Thymus (tissue), 11 donors: ENCODE data around the gene MMP19. TPM values are rescaled to one million over a fixed set of nuclear protein-coding genes. Genes with fewer than 3 reads are reported as not detected.

Experiments
- DNase-seq, 9 donors: peaks; one replicate each; pipeline ENCODE4 v3.0.0-alpha.2; 2013; ENCODE audit warnings: low spot score in 9 of 9, low read depth in 6 of 9, missing footprints in 1 of 9
- H3K27ac ChIP-seq, 2 donors: one replicate each; pipeline ENCODE4 v1.5.1; 2013; ENCODE audit warnings: control low read depth in 1 of 2, low read depth in 1 of 2, low read length in 1 of 2, mild to moderate bottlenecking in 1 of 2, moderate library complexity in 1 of 2
- H3K27me3 ChIP-seq, 2 donors: one replicate each; pipeline ENCODE4 v1.5.1; 2013; ENCODE audit warnings: low read length in 1 of 2; ENCODE audit not compliant: control insufficient read depth in 2 of 2, insufficient read depth in 1 of 2
- H3K36me3 ChIP-seq, 2 donors: one replicate each; pipeline ENCODE4 v1.5.1; 2013; ENCODE audit warnings: low read length in 1 of 2, mild to moderate bottlenecking in 1 of 2, moderate library complexity in 1 of 2; ENCODE audit not compliant: control insufficient read depth in 2 of 2, insufficient read depth in 2 of 2
- H3K4me1 ChIP-seq, 2 donors: one replicate each; pipeline ENCODE4 v1.5.1; 2013; ENCODE audit warnings: low read length in 2 of 2; ENCODE audit not compliant: control insufficient read depth in 2 of 2, insufficient read depth in 2 of 2
- H3K4me3 ChIP-seq, 2 donors: one replicate each; pipeline ENCODE4 v1.5.1; 2013; ENCODE audit warnings: low read length in 2 of 2, control low read depth in 1 of 2, mild to moderate bottlenecking in 1 of 2
- H3K9me3 ChIP-seq, 2 donors: one replicate each; pipeline ENCODE4 v1.5.1; 2013; ENCODE audit warnings: low read length in 1 of 2, mild to moderate bottlenecking in 1 of 2; ENCODE audit not compliant: control insufficient read depth in 2 of 2, insufficient read depth in 1 of 2
- WGBS: extraction: QIAGEN DNeasy Blood & Tissue Kit; methylation state at CpG from one replicate; pipeline ENCODE4 v1.1.7; 2013; 5-methylcytosine and 5-hydroxymethylcytosine counted together
- polyA plus RNA-seq: library from polyadenylated mRNA; stranded (reverse); fragments of 200-250 nt; gene quantifications from one replicate; pipeline ENCODE4 v1.2.3, GENCODE V29; 2013
- total RNA-seq: library from RNA; stranded (reverse); fragments of 120-200 nt; gene quantifications from one replicate; pipeline ENCODE4 v1.2.4, GENCODE V29; 2013
- donor health status: healthy.

The MMP19 gene
- total and polyA plus RNA-seq, 2 donors, result 4.5 to 19.9 TPM

DNA sequence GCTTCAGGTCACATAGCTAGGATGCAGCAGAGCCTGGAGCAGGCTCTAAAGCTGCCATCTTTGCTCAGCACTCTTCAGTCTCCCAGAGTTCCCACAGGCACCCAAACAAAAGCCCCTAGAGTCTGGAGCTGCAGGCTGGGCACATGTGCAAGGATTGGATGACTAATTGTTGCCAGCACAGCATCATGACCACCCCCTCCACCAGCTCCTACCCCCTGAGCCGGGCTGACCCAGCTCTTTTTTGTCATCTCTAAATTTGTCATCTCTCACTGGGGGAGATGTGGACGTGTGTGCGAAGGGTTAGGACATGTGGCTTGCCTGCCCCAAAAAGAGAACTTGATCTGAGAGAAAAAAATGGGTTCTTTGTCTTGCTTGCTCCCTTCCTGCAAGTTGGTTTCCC, 4.3 kb upstream of the MMP19 start:
- 81% methylated on average over 3 of the region's 3 CpGs for WGBS
- Histone ChIP-seq H3K27ac (peak overlapping the region in 1 of 2 donors; percentile 52), H3K4me1 (peaks cover 0 to 3% of the 10 kb centered on the region in 2 donors), H3K4me3 (no peak overlapping the region), H3K36me3 (no peaks in the 10 kb centered on the region), H3K9me3 (no peaks in the 10 kb centered on the region), H3K27me3 (peaks cover 0 to 17% of the 10 kb centered on the region in 2 donors)
- DNase-seq, result no peak

GRCh38 chr12:55845785-55846496, 3.2 kb upstream of the MMP19 start:
- H3K4me1 ChIP-seq, result peaks cover 0 to 3% of the 10 kb centered on the region in 2 donors
- H3K36me3 ChIP-seq, result no peaks in the 10 kb centered on the region
- DNase-seq, result no peak
- peaks cover 0 to 17% of the 10 kb centered on the region in 2 donors for H3K27me3 ChIP-seq
- H3K4me3 ChIP-seq, result no peak overlapping the region
- 97% methylated on average over 7 of the region's 7 CpGs for WGBS
- no peak overlapping the region for H3K27ac ChIP-seq
- H3K9me3 ChIP-seq, result no peaks in the 10 kb centered on the region

DNA sequence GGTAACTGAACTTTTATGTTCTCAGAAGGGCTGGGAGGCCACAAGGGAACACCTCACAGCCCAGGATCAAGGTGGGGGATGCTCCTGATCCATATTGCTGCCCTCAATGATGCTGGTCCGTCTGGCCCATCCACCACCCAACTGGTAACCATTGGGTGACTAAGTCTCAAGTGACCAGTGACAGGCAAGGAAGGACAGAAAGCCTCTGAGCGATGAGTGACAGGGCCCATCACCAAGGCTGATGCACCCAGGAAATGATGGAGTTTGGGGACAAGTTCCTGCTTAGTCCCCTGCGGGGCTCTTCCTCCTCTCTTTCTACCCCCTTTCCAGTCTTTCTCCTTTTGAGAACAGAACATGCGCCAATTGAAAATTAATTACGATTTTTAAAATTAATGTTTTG, 2.6 kb upstream of the MMP19 start:
- Histone ChIP-seq H3K36me3 (no peaks in the 10 kb centered on the region), H3K4me3 (no peak overlapping the region), H3K9me3 (no peaks in the 10 kb centered on the region), H3K27ac (no peak overlapping the region), H3K27me3 (peaks cover 0 to 17% of the 10 kb centered on the region in 2 donors), H3K4me1 (peaks cover 0 to 3% of the 10 kb centered on the region in 2 donors)
- WGBS, result 95% methylated on average over 5 of the region's 5 CpGs
- no peak for DNase-seq

DNA sequence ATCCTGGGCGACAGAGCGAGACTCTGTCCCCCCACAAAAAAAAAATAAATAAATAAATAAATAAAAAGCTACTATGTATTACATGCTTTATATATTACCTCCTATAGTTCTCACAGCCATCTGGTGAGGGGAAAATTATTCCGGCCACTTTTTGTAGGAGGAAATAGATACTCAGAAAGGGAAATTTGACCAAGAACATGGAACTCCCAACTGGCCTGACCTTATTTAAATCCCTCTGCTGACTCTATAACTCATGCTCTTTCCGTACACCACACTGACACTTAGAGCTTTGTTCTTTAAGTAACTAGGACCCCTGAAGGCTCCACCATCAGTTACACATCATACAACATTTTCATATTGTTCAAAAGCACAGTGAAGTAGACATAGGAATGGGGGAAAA, 2.2 kb upstream of the MMP19 start:
- Histone ChIP-seq H3K27ac (no peak overlapping the region), H3K4me3 (no peak overlapping the region), H3K27me3 (peaks cover 0 to 17% of the 10 kb centered on the region in 2 donors), H3K9me3 (no peaks in the 10 kb centered on the region), H3K4me1 (peaks cover 0 to 3% of the 10 kb centered on the region in 2 donors), H3K36me3 (no peaks in the 10 kb centered on the region)
- 97% methylated on average over 4 of the region's 4 CpGs for WGBS
- no peak for DNase-seq

DNA sequence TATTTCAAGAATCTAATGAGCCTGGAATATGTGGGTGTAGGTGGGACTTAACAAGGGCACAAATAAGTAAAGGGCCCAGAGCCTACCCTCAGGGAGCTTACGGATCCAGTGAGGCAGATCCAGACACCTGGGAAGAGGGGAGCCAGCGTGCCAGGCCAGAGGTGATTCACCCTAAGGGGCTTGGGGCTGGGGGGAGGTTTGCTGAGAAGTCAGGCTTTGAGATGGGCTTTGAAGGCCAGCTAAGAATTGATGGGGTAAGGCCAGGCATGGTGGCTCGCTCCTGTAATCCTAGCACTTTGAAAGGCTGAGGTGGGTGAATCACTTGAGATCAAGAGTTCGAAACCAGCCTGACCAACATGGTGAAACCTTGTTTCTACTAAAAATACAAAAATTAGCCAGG, 695 bp upstream of the MMP19 start:
- 98% methylated on average over 4 of the region's 4 CpGs for WGBS
- Histone ChIP-seq H3K4me1 (peaks cover 0 to 3% of the 10 kb centered on the region in 2 donors), H3K4me3 (no peak overlapping the region), H3K27me3 (peaks cover 0 to 9% of the 10 kb centered on the region in 2 donors), H3K9me3 (no peaks in the 10 kb centered on the region), H3K27ac (no peak overlapping the region), H3K36me3 (no peaks in the 10 kb centered on the region)
- DNase-seq, result no peak

DNA sequence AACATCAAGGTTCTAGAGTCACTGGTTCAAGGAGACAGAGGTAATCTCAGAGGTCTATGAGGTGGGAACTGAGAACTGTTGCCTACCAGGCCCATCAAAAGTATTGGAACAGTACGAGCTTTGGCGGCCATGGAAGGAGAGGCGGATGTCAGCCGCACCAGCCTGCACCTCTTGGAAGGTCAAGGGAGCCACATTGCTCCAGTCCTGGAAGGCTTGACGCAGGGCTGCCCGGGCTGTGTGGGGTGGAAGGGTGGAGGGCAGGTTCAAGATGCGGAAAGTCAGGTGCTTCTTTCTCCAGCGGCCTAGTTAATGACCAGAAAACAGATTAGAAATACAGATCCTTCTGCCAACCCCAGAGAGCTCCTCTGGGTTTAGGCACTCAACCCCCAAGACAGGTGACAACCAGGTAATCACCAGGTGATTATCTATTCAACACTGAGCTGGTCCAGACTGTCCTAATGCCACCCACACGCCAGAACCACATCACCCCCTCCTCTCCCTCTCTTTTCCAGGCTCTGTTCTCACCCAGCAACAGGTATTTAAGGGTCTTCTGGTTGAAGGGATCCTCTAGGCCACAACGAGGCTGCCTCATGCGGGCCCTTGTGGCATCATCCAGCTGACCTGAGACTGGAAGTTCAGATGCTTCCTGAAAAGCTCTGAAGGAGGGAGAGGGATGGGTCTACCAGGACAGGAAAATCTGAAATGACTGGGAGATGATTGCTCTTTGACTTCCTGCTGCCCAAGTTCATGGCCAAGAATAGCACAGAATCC, 2.0 kb downstream of the MMP19 start:
- H3K27ac ChIP-seq, result no peak overlapping the region
- H3K9me3 ChIP-seq, result no peaks in the 10 kb centered on the region
- H3K4me3 ChIP-seq, result no peak overlapping the region
- H3K36me3 ChIP-seq, result peaks cover 0 to 4% of the 10 kb centered on the region in 2 donors
- H3K27me3 ChIP-seq, result peaks cover 0 to 4% of the 10 kb centered on the region in 2 donors
- DNase-seq, result no peak
- WGBS, result 96% methylated on average over 11 of the region's 11 CpGs
- peaks cover 0 to 5% of the 10 kb centered on the region in 2 donors for H3K4me1 ChIP-seq

DNA sequence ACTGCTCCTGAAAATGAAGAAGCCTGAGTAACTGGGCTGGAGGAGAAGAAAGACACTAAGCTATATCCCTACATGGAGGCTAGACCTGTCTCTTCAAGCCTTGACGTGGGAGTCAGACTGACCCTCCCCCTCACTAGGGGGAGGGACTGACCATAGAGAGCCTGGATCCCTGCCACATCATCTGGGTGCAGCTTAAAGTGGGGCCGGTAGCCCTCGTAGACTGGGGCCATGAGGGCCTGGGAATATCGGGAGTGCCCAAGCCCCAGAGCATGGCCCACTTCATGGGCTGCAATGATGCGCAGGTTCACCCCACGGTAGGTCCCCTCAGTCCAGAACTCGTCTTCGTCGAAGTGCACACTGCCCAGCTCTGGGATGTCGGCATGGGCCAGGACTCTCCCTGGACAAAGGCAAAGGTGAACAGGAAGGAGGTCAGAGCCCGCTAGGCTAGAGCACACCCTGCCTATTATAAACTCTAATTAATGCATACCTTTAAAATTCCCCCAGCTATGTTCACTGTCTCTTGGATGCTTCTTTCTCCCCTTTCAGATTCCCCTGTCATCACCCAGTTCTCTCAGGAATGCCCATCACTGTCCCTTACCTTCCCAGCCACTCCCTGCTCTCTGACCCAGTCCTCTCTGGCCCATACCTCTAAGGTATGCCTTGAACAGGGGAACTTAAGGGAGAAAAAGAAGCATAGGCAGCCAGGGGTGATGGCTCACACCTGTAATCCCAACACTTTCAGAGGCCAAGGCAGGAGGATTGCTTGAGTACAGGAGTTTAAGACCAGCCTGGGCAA, 3.2 kb downstream of the MMP19 start:
- Histone ChIP-seq H3K9me3 (no peaks in the 10 kb centered on the region), H3K4me1 (peaks cover 0 to 5% of the 10 kb centered on the region in 2 donors), H3K27me3 (peaks cover 0 to 4% of the 10 kb centered on the region in 2 donors), H3K27ac (no peak overlapping the region), H3K36me3 (peaks cover 6 to 8% of the 10 kb centered on the region in 2 donors), H3K4me3 (no peak overlapping the region)
- DNase-seq, result no peak
- 96% methylated on average over 11 of the region's 11 CpGs for WGBS

GRCh38 chr12:55838361-55838760, 4.4 kb downstream of the MMP19 start:
- Histone ChIP-seq H3K9me3 (no peaks in the 10 kb centered on the region), H3K36me3 (peaks cover 8 to 10% of the 10 kb centered on the region in 2 donors)
- 98% methylated on average over 3 of the region's 3 CpGs for WGBS

More at GRCh38 chr12:55838361-55838760, 4.4 kb downstream of the MMP19 start:
- no peak overlapping the region for H3K27ac ChIP-seq
- no peak overlapping the region for H3K4me3 ChIP-seq
- H3K4me1 ChIP-seq, result peaks cover 0 to 5% of the 10 kb centered on the region in 2 donors
- DNase-seq, result no peak
- H3K27me3 ChIP-seq, result peaks cover 0 to 4% of the 10 kb centered on the region in 2 donors
